IMR-90 (cell line): ENCODE measurements around the gene CPSF4. TPM values are rescaled to one million over a fixed set of nuclear protein-coding genes. Genes with fewer than 3 reads are reported as not detected.

Experiments used
- ATAC-seq: fragments of 200-7000 bp; cut with Tn5 transposase; 2 replicates; pipeline ENCODE4 v1.9.1; 2020; ENCODE audit warnings: low read depth, mild to moderate bottlenecking, moderate library complexity
- BruUV-seq: library from RNA; stranded (reverse); fragments of 400-500 nt; replicated peaks from 2 replicates; lab custom pipeline; 2021; lab: Mats Ljungman, UMichigan
- CTCF ChIA-PET: fragments of 300-600 bp; formaldehyde crosslinking; extraction: SDS; loops from one replicate; lab custom pipeline; 2021; ENCODE audit warnings: antibody characterized with exemption; lab: Yijun Ruan, JAX
- POLR2A ChIA-PET: fragments of 300-600 bp; sonication (Branson Sonifier 250); formaldehyde crosslinking; loops from one replicate; lab custom pipeline; 2022; ENCODE audit warnings: antibody characterized with exemption; ENCODE audit not compliant: unreplicated experiment; lab: Charles Lee
- DNase-seq: peaks from one replicate; pipeline ENCODE4 v3.0.0; 2013
- H2AFZ ChIP-seq: replicated peaks from 2 replicates; pipeline ENCODE3; 2013; ENCODE audit warnings: low read length, mild to moderate bottlenecking; ENCODE audit not compliant: poor library complexity
- H2AK5ac ChIP-seq: 2 replicates; pipeline ENCODE4 v1.6.1; 2013; ENCODE audit warnings: low read depth, low read length, inconsistent platforms
- H2AK9ac ChIP-seq: replicated peaks from 2 replicates; pipeline ENCODE3; 2013; ENCODE audit warnings: mild to moderate bottlenecking, low read depth, low read length, moderate library complexity; ENCODE audit not compliant: poor library complexity
- H2BK120ac ChIP-seq: 2 replicates; pipeline ENCODE4 v1.6.1; 2013; ENCODE audit warnings: low read depth, low read length, inconsistent platforms
- H2BK15ac ChIP-seq: 3 replicates; pipeline ENCODE4 v1.6.1; 2013; ENCODE audit warnings: low read depth, low read length, inconsistent platforms
- H2BK20ac ChIP-seq: 2 replicates; pipeline ENCODE4 v1.6.1; 2013; ENCODE audit warnings: low read depth, mild to moderate bottlenecking, inconsistent platforms, low read length, moderate library complexity
- H2BK5ac ChIP-seq: 2 replicates; pipeline ENCODE4 v1.6.1; 2013; ENCODE audit warnings: mild to moderate bottlenecking, low read depth, low read length, inconsistent platforms; ENCODE audit not compliant: poor library complexity, severe bottlenecking
- H3K14ac ChIP-seq: replicated peaks from 2 replicates; pipeline ENCODE4 v1.6.1; 2013; ENCODE audit warnings: low read depth, low read length, inconsistent platforms
- H3K18ac ChIP-seq: 2 replicates; pipeline ENCODE4 v1.6.1; 2013; ENCODE audit warnings: low read depth, low read length, control low read depth
- H3K23ac ChIP-seq: 2 replicates; pipeline ENCODE4 v1.6.1; 2013; ENCODE audit warnings: low read depth, low read length, inconsistent platforms
- H3K27ac ChIP-seq: 2 replicates; pipeline ENCODE4 v1.5.1; 2013; ENCODE audit warnings: mild to moderate bottlenecking, control low read depth, low read length; ENCODE audit not compliant: insufficient read depth
- H3K27me3 ChIP-seq: 2 replicates; pipeline ENCODE4 v1.6.1; 2013; ENCODE audit warnings: low read length; ENCODE audit not compliant: control insufficient read depth, insufficient read depth
- H3K36me3 ChIP-seq: 2 replicates; pipeline ENCODE4 v1.6.1; 2013; ENCODE audit warnings: low read length, mixed read lengths; ENCODE audit not compliant: control insufficient read depth, insufficient read depth
- H3K4ac ChIP-seq: 2 replicates; pipeline ENCODE4 v1.6.1; 2013; ENCODE audit warnings: low read depth, low read length, inconsistent platforms
- H3K4me1 ChIP-seq: 2 replicates; pipeline ENCODE4 v1.6.1; 2013; ENCODE audit warnings: low read length, mixed read lengths; ENCODE audit not compliant: control insufficient read depth, insufficient read depth
- H3K4me2 ChIP-seq: 2 replicates; pipeline ENCODE4 v1.6.1; 2013; ENCODE audit warnings: low read depth, mild to moderate bottlenecking, control low read depth, low read length, moderate library complexity
- H3K4me3 ChIP-seq: 2 replicates; pipeline ENCODE4 v1.5.1; 2013; ENCODE audit warnings: low read depth, mild to moderate bottlenecking, control low read depth, low read length, moderate library complexity; ENCODE audit not compliant: insufficient read depth
- H3K56ac ChIP-seq: 2 replicates; pipeline ENCODE4 v1.6.1; 2013; ENCODE audit warnings: low read length, inconsistent platforms; ENCODE audit not compliant: insufficient read depth; ENCODE audit errors: extremely low read depth
- H3K79me1 ChIP-seq, 2 experiments: 2 replicates each; pipeline ENCODE4 v1.6.1; 2013; ENCODE audit warnings: low read length in 2 of 2, inconsistent platforms in 1 of 2, low read depth in 1 of 2
- H3K9ac ChIP-seq: 2 replicates; pipeline ENCODE4 v1.6.1; 2013; ENCODE audit warnings: low read depth, low read length, control low read depth
- H3K9me1 ChIP-seq: 2 replicates; pipeline ENCODE4 v1.6.1; 2013; ENCODE audit warnings: low read length, inconsistent platforms; ENCODE audit not compliant: insufficient read depth
- H3K9me3 ChIP-seq: 2 replicates; pipeline ENCODE4 v1.6.1; 2013; ENCODE audit warnings: low read length; ENCODE audit not compliant: control insufficient read depth, insufficient read depth
- H4K20me1 ChIP-seq: 2 replicates; pipeline ENCODE4 v1.6.1; 2013; ENCODE audit warnings: low read length, inconsistent platforms; ENCODE audit not compliant: insufficient read depth
- H4K5ac ChIP-seq: 2 replicates; pipeline ENCODE4 v1.6.1; 2013; ENCODE audit warnings: mild to moderate bottlenecking, low read depth, low read length, control low read depth
- H4K8ac ChIP-seq, 2 experiments: 2 replicates each; pipeline ENCODE4 v1.6.1; 2013; ENCODE audit warnings: low read depth in 2 of 2, low read length in 2 of 2, control low read depth in 1 of 2, inconsistent platforms in 1 of 2
- H4K91ac ChIP-seq: 2 replicates; pipeline ENCODE4 v1.6.1; 2013; ENCODE audit warnings: low read depth, low read length, inconsistent platforms; ENCODE audit not compliant: insufficient read depth
- BHLHE40 ChIP-seq: fragments of 150-350 bp; IDR thresholded peaks from 2 replicates; pipeline ENCODE4 v1.6.1; 2016; ENCODE audit warnings: mild to moderate bottlenecking, low read depth, low read length
- CHD1 ChIP-seq: IDR thresholded peaks from 2 replicates; pipeline ENCODE4 v1.6.1; 2012; ENCODE audit warnings: low read depth, low read length, improper control_type of control experiment
- FOS ChIP-seq: fragments of 150-350 bp; IDR thresholded peaks from 2 replicates; pipeline ENCODE4 v1.6.1; 2016; ENCODE audit warnings: low read depth, low read length
- MAFK ChIP-seq: IDR thresholded peaks from 2 replicates; pipeline ENCODE4 v1.6.1; 2012; ENCODE audit warnings: low read depth, low read length, improper control_type of control experiment
- MXI1 ChIP-seq: IDR thresholded peaks from 2 replicates; pipeline ENCODE4 v1.6.1; 2012; ENCODE audit warnings: low read depth, mild to moderate bottlenecking, low read length, moderate library complexity, borderline replicate concordance
- NFE2L2 ChIP-seq: fragments of 150-350 bp; IDR thresholded peaks from 2 replicates; pipeline ENCODE4 v1.6.1; 2016; ENCODE audit warnings: low read depth, mild to moderate bottlenecking, low read length
- POLR2A ChIP-seq: IDR thresholded peaks from 2 replicates; pipeline ENCODE4 v1.6.1; 2012; ENCODE audit warnings: mild to moderate bottlenecking, low read depth, low read length
- RAD21 ChIP-seq: IDR thresholded peaks from 2 replicates; pipeline ENCODE4 v1.6.1; 2012; ENCODE audit warnings: low read length, improper control_type of control experiment
- RCOR1 ChIP-seq: IDR thresholded peaks from 2 replicates; pipeline ENCODE4 v1.6.1; 2012; ENCODE audit warnings: mild to moderate bottlenecking, low read length, improper control_type of control experiment; ENCODE audit not compliant: insufficient replicate concordance
- RFX5 ChIP-seq: IDR thresholded peaks from 2 replicates; pipeline ENCODE4 v1.8.0; 2012; ENCODE audit warnings: low read depth, mild to moderate bottlenecking, low read length, moderate library complexity
- SMC3 ChIP-seq: fragments of 150-350 bp; IDR thresholded peaks from 2 replicates; pipeline ENCODE4 v1.6.1; 2016; ENCODE audit warnings: low read depth, mild to moderate bottlenecking, antibody characterized with exemption, low read length, moderate library complexity
- WGBS, 2 experiments: methylation state at CpG; one replicate each; pipeline versions ENCODE4 v1.1.5 to v1.1.7; 2013; ENCODE audit warnings: missing lambda C conversion rate in 2 of 2; ENCODE audit not compliant: insufficient read length in 1 of 2; ENCODE audit errors: extremely low coverage in 2 of 2; 5-methylcytosine and 5-hydroxymethylcytosine counted together
- dilution Hi-C: fragments of 300-500 bp; cut with HindIII; formaldehyde crosslinking; loops from one replicate; pipeline ENCODE4 v1.14.3; 2018; ENCODE audit warnings: low sequenced_read_pairs; ENCODE audit not compliant: unreplicated experiment
- in situ Hi-C: fragments of 300-500 bp; cut with MboI; formaldehyde crosslinking; loops from 3 replicates; pipeline ENCODE4 v1.14.3; 2019; ENCODE audit warnings: low sequenced_read_pairs, inconsistent platforms, mixed read lengths
- intact Hi-C: fragments of 100-400 bp; cut with micrococcal nuclease; formaldehyde crosslinking; loops from 2 replicates; pipeline ENCODE4 v1.10.0; 2022
- polyA plus RNA-seq, 3 experiments: library from polyadenylated mRNA; depleted of rRNA; stranded (reverse); fragments of >200 nt; gene quantifications; 2 replicates each; pipeline ENCODE4 v1.2.3, GENCODE V29; 2012; ENCODE audit warnings: low replicate concordance in 1 of 3
- total RNA-seq: library from RNA; depleted of rRNA; stranded (reverse); fragments of >200 nt; gene quantifications from 2 replicates; pipeline ENCODE4 v1.2.3, GENCODE V29; 2012
- TF ChIP-seq, protein P1 (sequence below): fragments of 150-350 bp; IDR thresholded peaks from 2 replicates; pipeline ENCODE4 v1.6.1; 2017; ENCODE audit warnings: mild to moderate bottlenecking, antibody characterized with exemption, low read length, low read depth
- TF ChIP-seq, protein P2 (sequence below): conservative IDR thresholded peaks from 2 replicates; pipeline ENCODE4 v1.5.1; 2012; ENCODE audit warnings: mild to moderate bottlenecking, low read depth, low read length, improper control_type of control experiment
- TF ChIP-seq, protein P3 (sequence below): fragments of 150-350 bp; IDR thresholded peaks from 2 replicates; pipeline ENCODE4 v1.6.1; 2016; ENCODE audit warnings: low read depth, mild to moderate bottlenecking, low read length, moderate library complexity, borderline replicate concordance

Gene CPSF4
- total and polyA plus RNA-seq, 2 of the 4 experiments (the other 2 are of a cell fraction): 23.8 to 44.9 TPM

DNA sequence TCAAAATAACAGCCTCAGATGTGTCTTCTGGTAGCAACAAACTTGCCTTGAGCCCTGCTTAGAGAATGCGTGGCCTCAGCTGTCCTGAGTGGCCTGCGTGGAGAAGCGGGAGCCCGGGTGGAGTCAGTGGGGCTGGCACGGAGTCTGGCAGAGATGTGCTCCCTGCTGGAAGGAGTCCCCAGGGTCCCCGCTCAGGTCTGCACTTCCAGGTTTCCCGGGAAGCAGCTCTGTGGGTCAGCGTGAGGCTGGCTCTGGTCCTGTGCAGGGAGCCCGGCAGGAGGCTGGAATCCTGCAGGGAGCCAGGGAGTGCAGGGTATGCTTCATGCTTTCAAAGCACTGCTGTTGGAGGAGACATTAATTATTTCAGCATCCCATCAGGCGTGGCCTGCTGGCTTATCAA lies 10.1 kb downstream of the CPSF4 start:
- no peaks in the 10 kb centered on the region for H3K9me3 ChIP-seq
- BruUV-seq: no TSS peak
- ChIA-PET CTCF (no interaction called here), POLR2A (no interaction called here)
- dilution Hi-C loops (no loop called here), in situ Hi-C loops (no loop called here), intact Hi-C loops (no loop called here)
- no peak overlapping the region for H3K4ac ChIP-seq
- no peak overlapping the region for H3K23ac ChIP-seq
- H4K91ac ChIP-seq: no peak overlapping the region
- no peak overlapping the region for H4K8ac ChIP-seq
- no peak overlapping the region for H3K18ac ChIP-seq
- no peaks in the 10 kb centered on the region for H3K4me1 ChIP-seq
- WGBS, 2 experiments: 95% methylated on average over 9 of the region's 10 CpGs; no CpG with 5 or more reads in 1 of the 2 experiments
- H2BK120ac ChIP-seq: no peak overlapping the region
- no peak overlapping the region for H3K14ac ChIP-seq
- no peak overlapping the region for H2BK5ac ChIP-seq
- no peak overlapping the region for H2AK9ac ChIP-seq
- peaks cover 27% of the 10 kb centered on the region for H4K20me1 ChIP-seq
- no peak overlapping the region for H2AFZ ChIP-seq
- no peak overlapping the region for H2AK5ac ChIP-seq
- ATAC-seq (no peak), DNase-seq (no peak)
- peaks cover 26 to 49% of the 10 kb centered on the region in 2 experiments for H3K79me1 ChIP-seq
- peaks cover 74% of the 10 kb centered on the region for H3K36me3 ChIP-seq
- TF ChIP-seq RFX5 (no peak), CHD1 (no peak), RCOR1 (no peak), MAFK (no peak), POLR2A (no peak), MXI1 (no peak), NFE2L2 (no peak), SMC3 (no peak), BHLHE40 (no peak), FOS (no peak), RAD21 (no peak)
- TF ChIP-seq, protein P1, sequence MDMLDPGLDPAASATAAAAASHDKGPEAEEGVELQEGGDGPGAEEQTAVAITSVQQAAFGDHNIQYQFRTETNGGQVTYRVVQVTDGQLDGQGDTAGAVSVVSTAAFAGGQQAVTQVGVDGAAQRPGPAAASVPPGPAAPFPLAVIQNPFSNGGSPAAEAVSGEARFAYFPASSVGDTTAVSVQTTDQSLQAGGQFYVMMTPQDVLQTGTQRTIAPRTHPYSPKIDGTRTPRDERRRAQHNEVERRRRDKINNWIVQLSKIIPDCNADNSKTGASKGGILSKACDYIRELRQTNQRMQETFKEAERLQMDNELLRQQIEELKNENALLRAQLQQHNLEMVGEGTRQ: no peak
- TF ChIP-seq, protein P2, sequence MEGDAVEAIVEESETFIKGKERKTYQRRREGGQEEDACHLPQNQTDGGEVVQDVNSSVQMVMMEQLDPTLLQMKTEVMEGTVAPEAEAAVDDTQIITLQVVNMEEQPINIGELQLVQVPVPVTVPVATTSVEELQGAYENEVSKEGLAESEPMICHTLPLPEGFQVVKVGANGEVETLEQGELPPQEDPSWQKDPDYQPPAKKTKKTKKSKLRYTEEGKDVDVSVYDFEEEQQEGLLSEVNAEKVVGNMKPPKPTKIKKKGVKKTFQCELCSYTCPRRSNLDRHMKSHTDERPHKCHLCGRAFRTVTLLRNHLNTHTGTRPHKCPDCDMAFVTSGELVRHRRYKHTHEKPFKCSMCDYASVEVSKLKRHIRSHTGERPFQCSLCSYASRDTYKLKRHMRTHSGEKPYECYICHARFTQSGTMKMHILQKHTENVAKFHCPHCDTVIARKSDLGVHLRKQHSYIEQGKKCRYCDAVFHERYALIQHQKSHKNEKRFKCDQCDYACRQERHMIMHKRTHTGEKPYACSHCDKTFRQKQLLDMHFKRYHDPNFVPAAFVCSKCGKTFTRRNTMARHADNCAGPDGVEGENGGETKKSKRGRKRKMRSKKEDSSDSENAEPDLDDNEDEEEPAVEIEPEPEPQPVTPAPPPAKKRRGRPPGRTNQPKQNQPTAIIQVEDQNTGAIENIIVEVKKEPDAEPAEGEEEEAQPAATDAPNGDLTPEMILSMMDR: no peak
- TF ChIP-seq, protein P3, sequence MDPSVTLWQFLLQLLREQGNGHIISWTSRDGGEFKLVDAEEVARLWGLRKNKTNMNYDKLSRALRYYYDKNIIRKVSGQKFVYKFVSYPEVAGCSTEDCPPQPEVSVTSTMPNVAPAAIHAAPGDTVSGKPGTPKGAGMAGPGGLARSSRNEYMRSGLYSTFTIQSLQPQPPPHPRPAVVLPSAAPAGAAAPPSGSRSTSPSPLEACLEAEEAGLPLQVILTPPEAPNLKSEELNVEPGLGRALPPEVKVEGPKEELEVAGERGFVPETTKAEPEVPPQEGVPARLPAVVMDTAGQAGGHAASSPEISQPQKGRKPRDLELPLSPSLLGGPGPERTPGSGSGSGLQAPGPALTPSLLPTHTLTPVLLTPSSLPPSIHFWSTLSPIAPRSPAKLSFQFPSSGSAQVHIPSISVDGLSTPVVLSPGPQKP: no peak
- H3K27ac ChIP-seq: no peak overlapping the region
- H3K9me1 ChIP-seq: no peaks in the 10 kb centered on the region
- H2BK15ac ChIP-seq: no peak overlapping the region
- H4K5ac ChIP-seq: no peak overlapping the region
- H3K4me2 ChIP-seq: no peak overlapping the region
- no peak overlapping the region for H3K4me3 ChIP-seq
- no peak overlapping the region for H3K9ac ChIP-seq
- H2BK20ac ChIP-seq: no peak overlapping the region
- H3K27me3 ChIP-seq: no peaks in the 10 kb centered on the region
- no peak overlapping the region for H3K56ac ChIP-seq
